Nephron progenitor cell (in vitro differentiated cells): ENCODE data around the gene SETD1B.
"Not testable (repeated sequence)": the region's sequence is repeated elsewhere in the genome, so short reads cannot be mapped to it uniquely, and the experiment has no call there.

ENCODE experiments used
- DNase-seq: peaks from one replicate; pipeline ENCODE4 v3.0.0; 2021
- H3K27ac Mint-ChIP-seq: 2 replicates; pipeline ENCODE4 v1.8.0; 2021; ENCODE audit warnings: mild to moderate bottlenecking, moderate library complexity, mixed read lengths
- H3K27me3 Mint-ChIP-seq: 2 replicates; pipeline ENCODE4 v1.8.0; 2021; ENCODE audit warnings: mild to moderate bottlenecking, low read depth, mixed read lengths; ENCODE audit not compliant: poor library complexity
- H3K36me3 Mint-ChIP-seq: 2 replicates; pipeline ENCODE4 v1.8.0; 2021; ENCODE audit warnings: low read depth, mixed read lengths
- H3K4me1 Mint-ChIP-seq: 2 replicates; pipeline ENCODE4 v1.8.0; 2021; ENCODE audit warnings: mixed read lengths
- H3K4me3 Mint-ChIP-seq: 2 replicates; pipeline ENCODE4 v1.8.0; 2021; ENCODE audit warnings: mild to moderate bottlenecking, moderate library complexity, mixed read lengths
- H3K9me3 Mint-ChIP-seq: 2 replicates; pipeline ENCODE4 v1.8.0; 2021; ENCODE audit warnings: mild to moderate bottlenecking, moderate library complexity, mixed read lengths
- TF ChIP-seq, protein P1 (sequence below): fragments of 200-600 bp; sonication (generic); IDR thresholded peaks from 2 replicates; pipeline ENCODE4 v1.5.0; 2021; ENCODE audit warnings: antibody characterized with exemption

The SETD1B gene

GRCh38 chr12:121871467-121871866 lies 67.7 kb downstream of the SETD1B start:
- Mint-ChIP-seq H3K27me3 (no peaks in the 10 kb centered on the region), H3K9me3 (no peaks in the 10 kb centered on the region), H3K27ac (no peak overlapping the region), H3K36me3 (no peaks in the 10 kb centered on the region), H3K4me3 (no peak overlapping the region), H3K4me1 (peaks cover 13% of the 10 kb centered on the region)
- no peak for DNase-seq
- TF ChIP-seq, protein P1, sequence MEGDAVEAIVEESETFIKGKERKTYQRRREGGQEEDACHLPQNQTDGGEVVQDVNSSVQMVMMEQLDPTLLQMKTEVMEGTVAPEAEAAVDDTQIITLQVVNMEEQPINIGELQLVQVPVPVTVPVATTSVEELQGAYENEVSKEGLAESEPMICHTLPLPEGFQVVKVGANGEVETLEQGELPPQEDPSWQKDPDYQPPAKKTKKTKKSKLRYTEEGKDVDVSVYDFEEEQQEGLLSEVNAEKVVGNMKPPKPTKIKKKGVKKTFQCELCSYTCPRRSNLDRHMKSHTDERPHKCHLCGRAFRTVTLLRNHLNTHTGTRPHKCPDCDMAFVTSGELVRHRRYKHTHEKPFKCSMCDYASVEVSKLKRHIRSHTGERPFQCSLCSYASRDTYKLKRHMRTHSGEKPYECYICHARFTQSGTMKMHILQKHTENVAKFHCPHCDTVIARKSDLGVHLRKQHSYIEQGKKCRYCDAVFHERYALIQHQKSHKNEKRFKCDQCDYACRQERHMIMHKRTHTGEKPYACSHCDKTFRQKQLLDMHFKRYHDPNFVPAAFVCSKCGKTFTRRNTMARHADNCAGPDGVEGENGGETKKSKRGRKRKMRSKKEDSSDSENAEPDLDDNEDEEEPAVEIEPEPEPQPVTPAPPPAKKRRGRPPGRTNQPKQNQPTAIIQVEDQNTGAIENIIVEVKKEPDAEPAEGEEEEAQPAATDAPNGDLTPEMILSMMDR = no peak

DNA sequence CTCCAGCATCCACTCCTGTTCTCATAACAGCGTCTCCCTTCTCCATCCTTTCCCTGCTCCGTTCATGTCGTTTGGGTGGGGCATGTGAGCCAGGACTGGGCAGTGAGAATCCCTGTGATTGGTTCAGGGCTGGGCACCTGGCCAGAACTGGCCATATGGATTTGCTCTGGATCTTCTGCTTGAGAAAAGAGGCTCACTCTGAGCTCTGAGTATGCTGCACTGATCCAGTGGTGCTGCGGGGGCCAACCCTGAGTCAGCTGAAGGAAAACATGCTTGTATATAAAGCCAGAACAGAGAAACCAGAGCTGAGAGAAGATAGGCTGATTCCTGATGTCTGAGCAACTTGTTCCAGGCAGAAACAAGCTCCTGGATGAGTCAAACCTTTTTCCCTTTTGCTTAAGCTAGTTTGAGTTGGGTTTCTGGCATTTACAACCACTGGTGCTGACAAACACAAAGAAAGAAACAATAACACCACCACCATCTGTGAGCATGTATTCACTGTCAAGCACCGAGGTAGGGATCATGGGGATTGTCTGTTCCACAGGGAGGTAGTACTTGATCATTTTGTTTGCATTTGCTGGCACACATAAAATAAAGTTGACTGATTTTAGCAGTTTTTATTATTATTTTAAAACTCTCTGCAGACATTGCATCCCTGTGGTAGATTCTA lies 68.9 kb downstream of the SETD1B start:
- Mint-ChIP-seq H3K36me3 (no peaks in the 10 kb centered on the region), H3K27ac (peak overlapping the region; percentile 93), H3K4me3 (no peak overlapping the region), H3K9me3 (no peaks in the 10 kb centered on the region), H3K27me3 (peaks cover under 1% of the 10 kb centered on the region), H3K4me1 (peaks cover 16% of the 10 kb centered on the region)
- no peak for DNase-seq
- TF ChIP-seq, protein P1 = no peak

GRCh38 chr12:121873216-121873569 lies 69.4 kb downstream of the SETD1B start:
- TF ChIP-seq, protein P1 = no peak
- no peaks in the 10 kb centered on the region for H3K9me3 Mint-ChIP-seq
- no peak overlapping the region for H3K4me3 Mint-ChIP-seq
- DNase-seq = no peak
- peaks cover 16% of the 10 kb centered on the region for H3K4me1 Mint-ChIP-seq
- H3K27ac Mint-ChIP-seq = no peak overlapping the region
- H3K36me3 Mint-ChIP-seq = no peaks in the 10 kb centered on the region
- peaks cover 4% of the 10 kb centered on the region for H3K27me3 Mint-ChIP-seq

- TF ChIP-seq, protein P1 = no peak
- DNase-seq = no peak
- peaks cover 16% of the 10 kb centered on the region for H3K4me1 Mint-ChIP-seq
- H3K4me3 Mint-ChIP-seq = no peak overlapping the region
- no peaks in the 10 kb centered on the region for H3K36me3 Mint-ChIP-seq
- no peaks in the 10 kb centered on the region for H3K9me3 Mint-ChIP-seq
- no peak overlapping the region for H3K27ac Mint-ChIP-seq
- H3K27me3 Mint-ChIP-seq = peaks cover 4% of the 10 kb centered on the region
Measured at GRCh38 chr12:121874071-121874470, 70.3 kb downstream of the SETD1B start.

DNA sequence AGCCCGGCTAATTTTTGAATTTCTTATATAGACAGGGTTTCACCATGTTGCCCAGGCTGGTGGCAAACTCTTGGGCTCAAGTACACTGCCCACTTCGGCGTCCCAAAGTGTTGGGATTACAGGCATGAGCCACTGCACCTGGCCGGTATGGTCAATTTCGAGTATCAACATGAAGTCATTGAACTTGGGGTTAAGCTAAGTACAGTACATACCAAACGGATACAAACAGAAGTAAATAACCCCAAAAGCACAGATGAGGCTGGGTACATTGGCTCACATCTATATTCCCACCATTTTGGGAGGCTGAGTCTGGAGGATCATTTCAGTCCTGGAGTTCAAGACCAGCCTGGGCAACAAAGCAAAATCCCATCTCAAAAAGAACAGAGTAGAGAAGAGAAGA lies 71.8 kb downstream of the SETD1B start:
- TF ChIP-seq, protein P1 = no peak
- Mint-ChIP-seq H3K4me1 (peaks cover 16% of the 10 kb centered on the region), H3K27ac (no peak overlapping the region), H3K4me3 (no peak overlapping the region), H3K36me3 (no peaks in the 10 kb centered on the region), H3K9me3 (no peaks in the 10 kb centered on the region), H3K27me3 (peaks cover 4% of the 10 kb centered on the region)
- DNase-seq = no peak

GRCh38 chr12:121876080-121876447 lies 72.3 kb downstream of the SETD1B start:
- not testable (repeated sequence) for H3K36me3 Mint-ChIP-seq, H3K9me3 Mint-ChIP-seq, H3K4me3 Mint-ChIP-seq, DNase-seq, H3K27ac Mint-ChIP-seq, H3K27me3 Mint-ChIP-seq
- H3K4me1 Mint-ChIP-seq = peaks cover 17% of the 10 kb centered on the region
